ENCODE data around the gene BIRC5. TPM values are rescaled to one million over a fixed set of nuclear protein-coding genes. Genes with fewer than 3 reads are reported as not detected.

The BIRC5 gene
- total RNA-seq, 1 donor from 2014 or later = 0.69 TPM

- H3K27me3 ChIP-seq (ENCODE audit: low read depth) = peaks cover 33% of the 10 kb centered on the region
- TF ChIP-seq CTCF (IDR thresholded peaks at IDR 0.05; ENCODE audit: borderline replicate concordance) = no peak
- peaks cover 34% of the 10 kb centered on the region for H3K4me1 ChIP-seq
- H3K4me3 ChIP-seq = no peak overlapping the region
- H3K27ac ChIP-seq (replicated peaks) = no peak overlapping the region
- no peak for DNase-seq
- intact Hi-C loops (cut with micrococcal nuclease) = no loop called here
- H3K36me3 ChIP-seq = no peaks in the 10 kb centered on the region
- no peaks in the 10 kb centered on the region for H3K9me3 ChIP-seq (replicated peaks)
Observed at GRCh38 chr17:78267253-78268073, 53.4 kb downstream of the BIRC5 start.

- DNase-seq = no peak
- TF ChIP-seq CTCF (IDR thresholded peaks at IDR 0.05; ENCODE audit: borderline replicate concordance) = no peak
Observed at GRCh38 chr17:78268191-78268874, 54.3 kb downstream of the BIRC5 start.

GRCh38 chr17:78268951-78269905, 55.2 kb downstream of the BIRC5 start:
- Histone ChIP-seq H3K4me1 (peaks cover 25% of the 10 kb centered on the region), H3K27ac (replicated peaks) (no peak overlapping the region), H3K36me3 (no peaks in the 10 kb centered on the region), H3K27me3 (ENCODE audit: low read depth) (peaks cover 42% of the 10 kb centered on the region), H3K4me3 (no peak overlapping the region), H3K9me3 (replicated peaks) (no peaks in the 10 kb centered on the region)
- DNase-seq = no peak
- intact Hi-C loops (cut with micrococcal nuclease) = no loop called here
- TF ChIP-seq CTCF (IDR thresholded peaks at IDR 0.05; ENCODE audit: borderline replicate concordance) = no peak

More at GRCh38 chr17:78268191-78268874, 54.3 kb downstream of the BIRC5 start:
- Histone ChIP-seq H3K9me3 (replicated peaks) (no peaks in the 10 kb centered on the region), H3K4me1 (peaks cover 32% of the 10 kb centered on the region), H3K36me3 (no peaks in the 10 kb centered on the region), H3K27ac (replicated peaks) (no peak overlapping the region), H3K27me3 (ENCODE audit: low read depth) (peaks cover 42% of the 10 kb centered on the region), H3K4me3 (no peak overlapping the region)
- intact Hi-C loops (cut with micrococcal nuclease) = no loop called here

GRCh38 chr17:78269955-78270381, 55.9 kb downstream of the BIRC5 start:
- H3K4me3 ChIP-seq = no peak overlapping the region
- H3K27me3 ChIP-seq (ENCODE audit: low read depth) = peaks cover 42% of the 10 kb centered on the region
- H3K4me1 ChIP-seq = peaks cover 25% of the 10 kb centered on the region
- no peaks in the 10 kb centered on the region for H3K36me3 ChIP-seq
- intact Hi-C loops (cut with micrococcal nuclease) = no loop called here
- no peak for DNase-seq
- no peaks in the 10 kb centered on the region for H3K9me3 ChIP-seq (replicated peaks)
- no peak overlapping the region for H3K27ac ChIP-seq (replicated peaks)
- TF ChIP-seq CTCF (IDR thresholded peaks at IDR 0.05; ENCODE audit: borderline replicate concordance) = no peak

Measured in left ventricle myocardium inferior (tissue), 1 donor.